HuH-7 (cell line): Measurements from ENCODE around the gene HOOK2.

ENCODE experiments used
- DNase-seq: peaks from one replicate; pipeline ENCODE4 v3.0.0; 2011; ENCODE audit warnings: low spot score

HOOK2 gene

GRCh38 chr19:12783291-12783848 lies 8.0 kb upstream of the HOOK2 start:
- DNase-seq = no peak

DNA sequence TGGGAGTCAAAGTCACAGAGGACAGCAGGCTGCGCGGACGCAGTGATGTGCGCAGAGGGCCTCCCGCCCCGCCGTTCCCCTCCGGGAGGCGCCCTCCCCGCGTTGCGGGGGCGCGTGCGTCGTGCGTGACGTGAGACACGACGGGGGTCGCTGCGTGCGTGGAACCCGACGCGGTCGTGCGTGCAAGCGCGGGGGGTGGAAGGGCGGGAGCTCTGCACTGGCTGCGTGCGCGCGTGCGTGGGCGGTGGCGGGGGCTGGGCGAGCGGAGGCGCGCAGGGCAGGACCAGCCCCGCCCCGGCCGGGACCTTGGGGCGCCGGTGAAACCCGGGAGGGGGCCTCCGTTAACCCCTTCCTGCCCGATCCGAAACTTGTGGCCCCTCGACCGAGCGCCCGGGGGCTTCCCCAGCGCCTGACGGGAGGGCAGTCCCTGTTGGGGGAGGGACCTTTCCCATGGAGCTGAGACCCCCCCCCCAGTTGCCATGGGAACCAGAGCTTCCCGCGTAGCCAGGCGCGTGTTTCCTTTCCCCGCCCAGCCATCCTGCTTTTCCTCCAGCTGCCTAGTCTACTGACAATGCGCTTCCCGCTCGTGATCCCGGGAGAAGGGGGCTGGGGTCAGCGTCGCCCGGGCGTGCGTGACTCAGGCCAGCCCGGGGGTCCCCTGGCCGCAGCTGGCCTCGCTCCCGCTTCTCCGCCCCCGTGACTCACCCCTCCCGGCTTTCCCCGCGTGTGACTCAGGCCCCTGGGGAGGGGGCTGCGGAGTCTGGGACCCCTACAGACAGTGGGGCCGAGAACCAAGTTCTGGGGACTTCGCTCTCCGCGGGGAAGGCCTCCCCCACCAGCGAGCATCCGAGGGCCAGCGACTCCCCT lies 7.3 kb upstream of the HOOK2 start:
- peak; percentile 64 for DNase-seq

GRCh38 chr19:12782174-12782423 lies 6.7 kb upstream of the HOOK2 start:
- DNase-seq = no peak

GRCh38 chr19:12779162-12779993 lies 4.0 kb upstream of the HOOK2 start:
- no peak for DNase-seq

GRCh38 chr19:12778905-12779161 lies 3.5 kb upstream of the HOOK2 start:
- no peak for DNase-seq

GRCh38 chr19:12778017-12778904 lies 2.9 kb upstream of the HOOK2 start:
- DNase-seq = peak; percentile 67

DNA sequence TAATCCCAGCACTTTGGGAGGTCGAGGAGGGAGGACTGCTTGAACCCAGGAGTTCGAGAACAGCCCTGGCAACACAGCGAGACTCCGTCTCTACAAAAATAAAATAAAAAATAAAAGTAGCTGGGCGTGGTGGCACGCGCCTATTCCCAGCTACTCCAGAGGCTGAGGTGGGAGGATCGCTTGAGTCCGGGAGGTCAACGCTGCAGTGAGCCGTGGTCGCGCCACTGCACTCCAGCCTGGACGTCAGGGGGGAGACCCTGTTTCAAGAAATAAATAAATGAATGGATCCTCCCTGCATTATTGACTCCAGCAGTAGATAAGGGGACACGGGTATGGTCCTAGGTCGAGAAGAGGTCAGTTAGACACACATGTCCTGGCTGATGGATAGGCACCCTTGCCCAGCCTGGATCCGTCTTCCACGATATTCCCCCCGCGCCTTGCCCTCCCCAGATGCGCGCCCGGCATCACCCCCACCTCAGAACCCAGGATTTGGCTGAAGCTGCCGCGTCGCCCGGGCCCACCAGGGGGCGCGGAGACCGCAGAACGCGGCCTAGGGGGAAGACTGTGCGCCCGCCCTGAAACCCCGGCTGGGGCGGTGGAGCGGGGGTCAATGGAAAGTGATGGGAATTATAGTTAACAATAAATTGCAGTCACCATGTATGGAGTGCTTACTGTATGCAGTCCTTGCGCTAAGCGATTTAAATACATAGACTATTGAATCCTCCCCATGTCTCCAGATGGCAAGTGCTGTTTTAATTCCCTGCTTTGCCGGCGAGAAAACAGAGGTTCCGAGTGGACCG lies 2.1 kb upstream of the HOOK2 start:
- peak; percentile 82 for DNase-seq

GRCh38 chr19:12773571-12773970 lies 1.8 kb downstream of the HOOK2 start:
- DNase-seq = no peak

DNA sequence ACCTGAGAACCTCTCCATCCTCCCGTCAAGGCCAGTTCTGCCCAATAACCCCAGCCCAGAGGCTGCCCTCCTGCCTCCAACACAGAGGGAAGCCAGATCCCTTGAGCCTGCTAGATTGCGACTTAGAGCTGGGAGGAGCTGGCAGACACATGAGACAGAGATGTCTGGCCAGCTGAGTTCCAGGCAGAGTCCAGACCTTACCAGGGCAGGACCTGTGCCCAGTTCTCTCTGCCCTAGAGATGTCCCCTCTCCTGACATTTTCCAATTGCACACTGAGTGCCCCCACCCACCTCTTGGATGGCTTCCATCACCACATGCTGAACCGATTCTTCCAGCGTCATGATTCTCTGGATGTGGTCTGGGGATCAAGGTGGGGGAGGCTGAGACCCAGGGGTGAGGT lies 3.0 kb downstream of the HOOK2 start:
- DNase-seq = no peak

DNA sequence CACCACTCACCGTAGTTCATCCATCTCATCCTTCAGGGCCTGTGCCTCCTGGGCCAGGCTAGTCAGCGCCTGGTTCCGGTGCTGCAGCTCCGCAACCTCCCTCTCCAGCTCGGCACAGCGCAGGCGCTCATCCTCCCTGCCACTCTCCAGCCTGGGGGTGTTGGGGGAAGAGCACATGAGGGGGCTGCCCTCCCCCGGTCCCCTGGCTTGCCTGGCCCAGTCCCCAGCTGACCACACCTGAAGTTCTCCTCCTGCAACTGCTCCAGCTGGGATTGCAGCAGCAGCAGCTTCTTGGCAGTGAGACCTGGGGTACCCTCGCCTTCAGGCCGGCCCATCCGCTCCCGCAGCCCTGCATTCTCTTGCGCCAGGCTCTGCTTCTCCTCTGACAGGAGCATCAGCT lies 4.4 kb downstream of the HOOK2 start:
- DNase-seq = no peak

GRCh38 chr19:12769689-12770088 lies 5.7 kb downstream of the HOOK2 start:
- DNase-seq = no peak

- no peak for DNase-seq
Measured at GRCh38 chr19:12767666-12768065, 7.7 kb downstream of the HOOK2 start.

GRCh38 chr19:12767150-12767549 lies 8.2 kb downstream of the HOOK2 start:
- no peak for DNase-seq

DNA sequence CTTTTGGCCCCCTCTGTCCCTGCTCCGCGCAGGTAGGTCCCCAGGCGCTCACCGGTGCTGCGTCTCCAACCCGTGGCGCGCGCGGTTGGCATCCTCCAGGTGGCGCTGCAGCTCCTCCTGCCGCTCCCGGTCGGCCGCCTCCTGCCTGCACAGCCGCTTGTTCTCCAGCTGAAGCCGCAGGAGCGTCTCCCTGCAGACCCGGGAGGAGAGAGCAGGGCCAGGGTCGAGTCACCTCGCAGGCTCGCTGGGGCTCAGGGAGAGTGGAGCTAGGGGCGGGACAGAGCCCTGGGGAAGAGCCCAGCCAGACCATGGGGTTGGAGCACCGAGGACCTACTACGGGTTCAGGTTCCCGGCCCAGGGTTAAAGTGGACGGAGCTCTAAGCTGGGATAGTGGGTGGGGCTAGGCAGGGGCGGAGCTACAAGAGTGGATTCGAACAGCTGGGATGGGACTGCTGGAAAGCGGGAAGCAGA lies 9.3 kb downstream of the HOOK2 start:
- peak; percentile 91 for DNase-seq

DNA sequence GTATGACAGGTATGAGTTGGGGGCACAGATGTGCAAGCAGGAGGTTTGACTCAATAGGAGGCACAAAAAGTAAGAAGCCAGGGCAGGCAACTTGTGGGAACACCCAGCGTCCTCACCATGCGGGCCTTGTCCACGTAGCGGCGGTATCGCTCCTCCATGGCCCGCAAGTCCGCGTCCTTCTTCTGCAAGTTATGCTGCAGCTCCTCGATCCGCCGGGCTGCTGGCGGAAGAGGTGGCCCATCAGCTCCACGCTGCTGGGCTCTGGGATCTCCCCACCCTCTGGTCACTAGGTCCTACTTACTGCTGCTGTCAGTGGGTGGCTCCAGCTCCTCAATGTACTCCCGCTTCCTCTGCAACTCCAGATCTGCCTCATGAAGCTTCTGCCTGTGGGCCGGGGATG lies 10.7 kb downstream of the HOOK2 start:
- DNase-seq = no peak

- no peak for DNase-seq
Measured at GRCh38 chr19:12763100-12763499, 12.3 kb downstream of the HOOK2 start.

DNA sequence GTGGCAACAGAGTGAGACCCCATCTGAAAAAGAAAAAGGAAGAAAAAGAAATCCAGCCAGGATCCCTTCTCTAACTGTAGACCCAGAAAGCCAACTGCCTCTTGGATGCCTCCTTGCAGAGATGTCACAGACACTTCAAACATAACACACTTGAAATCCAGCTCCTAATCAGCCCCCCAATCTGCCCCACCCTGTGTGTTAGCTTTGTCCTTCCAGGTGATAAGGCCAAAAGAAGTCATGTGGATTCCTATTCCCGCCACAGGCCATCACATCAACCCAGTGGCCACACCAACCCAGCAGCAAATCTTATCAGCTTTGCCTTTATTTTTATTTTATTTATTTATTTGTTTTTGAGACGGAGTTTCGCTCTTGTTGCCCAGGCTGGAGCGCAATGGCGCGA lies 15.7 kb downstream of the HOOK2 start:
- no peak for DNase-seq

DNA sequence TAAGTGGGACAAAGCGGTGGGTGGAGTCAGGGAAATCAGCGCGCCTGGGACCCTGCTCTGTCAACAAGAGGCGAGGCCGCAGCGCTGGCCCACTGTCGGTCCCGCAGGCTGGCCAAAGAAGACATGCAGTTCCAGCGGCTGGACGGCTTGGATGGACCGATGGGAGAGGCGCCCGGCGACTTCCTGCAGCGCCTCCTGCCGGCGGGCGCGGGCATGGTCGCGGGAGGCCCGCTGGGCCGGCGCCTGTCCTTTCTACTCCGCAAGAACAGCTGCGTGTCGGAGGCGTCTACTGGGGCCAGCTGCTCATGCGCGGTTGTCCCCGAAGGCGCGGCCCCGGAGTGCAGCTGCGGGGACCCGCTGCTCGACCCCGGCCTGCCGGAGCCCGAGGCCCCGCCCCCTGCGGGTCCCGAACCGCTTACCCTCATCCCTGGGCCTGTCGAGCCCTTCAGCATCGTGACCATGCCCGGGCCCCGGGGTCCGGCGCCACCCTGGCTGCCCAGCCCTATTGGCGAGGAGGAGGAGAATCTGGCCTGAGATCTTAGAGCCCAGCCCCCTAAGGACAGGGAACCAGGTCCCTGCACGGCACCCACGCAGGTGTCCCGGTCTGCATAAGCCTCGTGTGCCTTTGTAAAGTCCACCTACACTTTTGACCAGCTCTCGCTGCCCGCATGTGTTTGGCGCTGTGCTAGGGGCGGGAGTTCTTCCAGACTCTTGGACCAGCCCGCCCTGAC lies 17.6 kb downstream of the HOOK2 start:
- DNase-seq = peak; percentile 85

GRCh38 chr19:12756150-12756883 lies 19.0 kb downstream of the HOOK2 start:
- no peak for DNase-seq
